ENCODE measurements around the gene MBTPS1. TPM values are rescaled to one million over a fixed set of nuclear protein-coding genes. Genes with fewer than 3 reads are reported as not detected.
A peak's percentile ranks its signal among the peaks of the same experiment; 100 is the strongest.

MBTPS1 gene
- total and polyA plus RNA-seq, 2 experiments from 2014 or later: 61.0 to 69.7 TPM

DNA sequence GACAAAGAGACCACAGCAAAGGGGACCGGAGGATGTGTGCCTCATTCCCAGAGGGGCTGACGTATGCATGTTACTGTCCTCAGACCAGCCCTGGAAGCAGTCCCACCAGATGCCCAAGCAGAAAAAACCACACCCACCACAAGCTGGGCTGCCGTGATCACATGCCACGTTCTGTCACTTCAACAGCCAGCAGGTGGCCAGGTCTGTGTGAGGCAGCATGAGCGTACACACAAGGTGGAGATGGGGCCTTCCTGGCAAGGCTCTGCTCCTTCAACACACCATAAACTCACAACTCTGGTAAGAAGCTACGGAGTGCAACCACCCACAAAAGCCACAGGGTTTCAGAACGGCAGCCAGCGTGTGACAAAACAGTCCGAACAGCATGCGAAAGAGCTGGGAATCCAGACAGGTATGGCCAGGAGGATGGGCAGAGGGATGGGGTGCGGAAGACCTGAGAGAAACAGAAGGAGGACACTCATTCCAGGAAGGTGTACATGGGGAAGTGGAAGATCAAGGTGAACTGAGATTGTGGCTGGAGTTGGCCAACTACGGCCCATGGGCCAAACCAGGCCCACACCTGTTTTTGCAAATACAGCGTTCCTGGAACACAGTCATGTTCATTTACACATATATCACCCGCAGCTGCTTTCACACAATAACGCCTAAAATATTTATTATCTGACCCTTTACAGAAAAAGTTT is 27.9 kb downstream of the MBTPS1 start:
- H3K36me3 ChIP-seq: peaks cover 64% of the 10 kb centered on the region

DNA sequence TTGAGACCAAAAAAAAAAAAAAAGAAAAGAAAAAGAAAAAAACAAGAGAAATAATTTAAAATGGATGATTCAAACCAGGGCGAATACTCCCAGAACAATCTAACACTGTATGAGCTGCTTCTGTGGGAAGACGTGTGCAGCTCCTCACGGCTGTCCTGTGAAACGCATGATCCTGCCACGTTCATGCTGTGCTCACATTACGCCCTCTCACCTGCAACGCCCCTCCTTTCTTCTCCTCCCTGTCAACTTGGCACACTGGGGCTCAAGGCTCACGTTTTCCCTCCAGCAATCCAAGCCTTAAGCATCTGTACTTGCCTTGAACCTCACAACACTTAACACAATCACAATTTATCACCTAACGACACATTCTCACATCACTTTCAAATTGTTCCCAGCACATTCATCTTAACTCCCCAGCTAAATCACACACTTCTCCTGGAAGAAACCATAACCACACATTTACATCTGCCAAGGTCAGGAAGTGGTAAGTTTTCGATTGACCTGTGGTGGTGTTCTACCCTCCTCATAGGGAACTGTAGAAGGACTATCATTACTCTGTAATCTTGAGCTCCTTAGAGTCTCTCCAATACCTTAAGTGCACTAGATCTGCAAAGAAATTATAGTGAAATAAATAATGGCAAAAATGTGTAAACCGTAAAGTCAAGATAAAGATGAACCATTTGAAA is 29.1 kb downstream of the MBTPS1 start:
- no peaks in the 10 kb centered on the region for H3K27me3 ChIP-seq
- H3K4me1 ChIP-seq (ENCODE audit: low read depth): no peaks in the 10 kb centered on the region
- DNase-seq (ENCODE audit: low read depth in 1 of 2, low spot score in 1 of 2): no peak
- H3K27ac ChIP-seq: no peak overlapping the region
- H3K36me3 ChIP-seq: peaks cover 61% of the 10 kb centered on the region
- H3K4me3 ChIP-seq: no peak overlapping the region
- TF ChIP-seq, protein P1, sequence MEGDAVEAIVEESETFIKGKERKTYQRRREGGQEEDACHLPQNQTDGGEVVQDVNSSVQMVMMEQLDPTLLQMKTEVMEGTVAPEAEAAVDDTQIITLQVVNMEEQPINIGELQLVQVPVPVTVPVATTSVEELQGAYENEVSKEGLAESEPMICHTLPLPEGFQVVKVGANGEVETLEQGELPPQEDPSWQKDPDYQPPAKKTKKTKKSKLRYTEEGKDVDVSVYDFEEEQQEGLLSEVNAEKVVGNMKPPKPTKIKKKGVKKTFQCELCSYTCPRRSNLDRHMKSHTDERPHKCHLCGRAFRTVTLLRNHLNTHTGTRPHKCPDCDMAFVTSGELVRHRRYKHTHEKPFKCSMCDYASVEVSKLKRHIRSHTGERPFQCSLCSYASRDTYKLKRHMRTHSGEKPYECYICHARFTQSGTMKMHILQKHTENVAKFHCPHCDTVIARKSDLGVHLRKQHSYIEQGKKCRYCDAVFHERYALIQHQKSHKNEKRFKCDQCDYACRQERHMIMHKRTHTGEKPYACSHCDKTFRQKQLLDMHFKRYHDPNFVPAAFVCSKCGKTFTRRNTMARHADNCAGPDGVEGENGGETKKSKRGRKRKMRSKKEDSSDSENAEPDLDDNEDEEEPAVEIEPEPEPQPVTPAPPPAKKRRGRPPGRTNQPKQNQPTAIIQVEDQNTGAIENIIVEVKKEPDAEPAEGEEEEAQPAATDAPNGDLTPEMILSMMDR (IDR thresholded peaks at IDR 0.05; ENCODE audit: low read depth, low read length): no peak
- no peaks in the 10 kb centered on the region for H3K9me3 ChIP-seq (ENCODE audit: low read depth)

More for the DNA sequence above, 27.9 kb downstream of the MBTPS1 start:
- H3K9me3 ChIP-seq (ENCODE audit: low read depth): no peaks in the 10 kb centered on the region
- TF ChIP-seq, protein P1 (IDR thresholded peaks at IDR 0.05; ENCODE audit: low read depth, low read length): no peak
- H3K4me1 ChIP-seq (ENCODE audit: low read depth): no peaks in the 10 kb centered on the region
- no peaks in the 10 kb centered on the region for H3K27me3 ChIP-seq
- DNase-seq (ENCODE audit: low read depth in 1 of 2, low spot score in 1 of 2): no peak
- no peak overlapping the region for H3K4me3 ChIP-seq
- no peak overlapping the region for H3K27ac ChIP-seq

DNA sequence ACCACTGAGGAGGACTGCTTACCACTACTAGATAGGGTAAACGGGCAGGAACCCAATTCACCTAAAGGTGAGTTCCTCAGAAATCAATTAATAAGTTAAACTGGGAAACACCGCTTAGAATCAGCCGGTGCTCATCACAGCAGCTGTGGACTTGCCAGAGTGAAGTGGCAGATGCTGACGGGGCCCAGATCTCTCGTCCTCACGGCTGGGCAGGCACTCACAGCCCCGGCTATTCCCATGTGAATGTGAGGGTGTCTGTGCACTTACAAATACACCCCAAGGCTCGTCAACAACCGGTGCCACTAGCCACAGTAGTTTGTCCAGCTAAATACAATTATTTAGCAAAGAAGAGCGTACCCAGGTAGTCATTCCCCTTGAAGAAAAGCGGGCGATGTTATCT is 29.7 kb downstream of the MBTPS1 start:
- H3K36me3 ChIP-seq: peaks cover 61% of the 10 kb centered on the region
- no peaks in the 10 kb centered on the region for H3K9me3 ChIP-seq (ENCODE audit: low read depth)
- peak overlapping the region; percentile 60 for H3K27ac ChIP-seq
- TF ChIP-seq, protein P1 (IDR thresholded peaks at IDR 0.05; ENCODE audit: low read depth, low read length): no peak
- no peak overlapping the region for H3K4me3 ChIP-seq
- H3K4me1 ChIP-seq (ENCODE audit: low read depth): no peaks in the 10 kb centered on the region
- DNase-seq (ENCODE audit: low read depth in 1 of 2, low spot score in 1 of 2): no peak
- no peaks in the 10 kb centered on the region for H3K27me3 ChIP-seq

DNA sequence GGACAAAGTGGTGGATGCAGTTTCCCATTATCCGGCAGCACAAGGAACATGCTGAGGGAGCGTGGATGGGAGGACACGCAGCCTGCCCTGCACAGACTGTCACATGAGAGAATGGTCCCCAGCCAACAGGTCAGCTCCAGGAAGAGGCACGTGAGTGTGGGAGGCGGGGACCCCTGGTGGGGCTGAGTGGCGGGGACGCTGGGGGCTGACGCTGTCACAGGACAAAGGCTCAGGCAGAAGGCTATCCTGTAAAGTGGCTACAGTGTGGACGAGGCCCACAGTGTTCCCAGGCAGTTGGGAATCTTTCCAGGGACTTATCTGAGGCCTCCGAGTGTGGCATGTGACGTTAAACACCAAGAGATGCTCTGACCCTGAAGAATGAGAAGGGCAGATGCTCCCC is 30.4 kb downstream of the MBTPS1 start:
- Histone ChIP-seq H3K27ac (peak overlapping the region; percentile 60), H3K36me3 (peaks cover 62% of the 10 kb centered on the region), H3K4me1 (ENCODE audit: low read depth) (no peaks in the 10 kb centered on the region), H3K9me3 (ENCODE audit: low read depth) (no peaks in the 10 kb centered on the region), H3K4me3 (no peak overlapping the region), H3K27me3 (no peaks in the 10 kb centered on the region)
- TF ChIP-seq, protein P1 (IDR thresholded peaks at IDR 0.05; ENCODE audit: low read depth, low read length): no peak
- peak in 1 of 2 donors; percentile 17 for DNase-seq (ENCODE audit: low read depth in 1 of 2, low spot score in 1 of 2)

DNA sequence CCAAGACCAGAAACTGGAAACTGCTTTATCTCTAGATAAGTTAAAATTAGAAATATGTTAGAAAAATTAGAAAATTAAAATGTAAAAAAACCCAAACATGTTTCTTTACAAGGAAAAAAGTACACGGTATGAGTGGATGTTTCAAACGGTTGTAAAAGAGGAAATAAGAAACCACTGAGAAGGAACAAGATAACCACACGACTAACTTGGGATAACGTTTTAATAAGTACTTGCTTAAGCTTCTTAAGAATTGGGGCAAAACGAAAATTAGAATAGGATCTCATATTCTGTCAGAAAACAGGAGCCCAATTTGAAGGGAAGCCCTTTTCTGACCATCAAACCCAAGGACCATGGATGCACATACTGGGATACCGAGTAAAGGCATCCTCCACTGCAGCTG is 31.0 kb downstream of the MBTPS1 start:
- TF ChIP-seq, protein P1 (IDR thresholded peaks at IDR 0.05; ENCODE audit: low read depth, low read length): no peak
- no peaks in the 10 kb centered on the region for H3K27me3 ChIP-seq
- H3K4me3 ChIP-seq: no peak overlapping the region
- no peaks in the 10 kb centered on the region for H3K4me1 ChIP-seq (ENCODE audit: low read depth)
- no peaks in the 10 kb centered on the region for H3K9me3 ChIP-seq (ENCODE audit: low read depth)
- no peak overlapping the region for H3K27ac ChIP-seq
- DNase-seq (ENCODE audit: low read depth in 1 of 2, low spot score in 1 of 2): no peak
- peaks cover 66% of the 10 kb centered on the region for H3K36me3 ChIP-seq

All from cardiac muscle cell (in vitro differentiated cells and primary cell).